CD14-positive monocyte (primary cell): Measurements from ENCODE around the gene SLC45A3. TPM values are rescaled to one million over a fixed set of nuclear protein-coding genes. Genes with fewer than 3 reads are reported as not detected.

Source experiments
- DNase-seq, 3 donors: peaks; one replicate each; pipeline ENCODE4 v3.0.0-alpha.2; 2011 to 2022
- H2AFZ ChIP-seq: 2 replicates; pipeline ENCODE4 v1.6.0; 2012; ENCODE audit warnings: mild to moderate bottlenecking, low read depth, low read length, inconsistent platforms; ENCODE audit not compliant: insufficient read depth, poor library complexity, severe bottlenecking
- H3K27ac ChIP-seq, 2 donors: 1 replicate in 1 of 2; 2 replicates in 1 of 2; pipeline ENCODE4 v1.5.1; 2012 to 2013; ENCODE audit warnings: low read length in 2 of 2, control low read depth in 1 of 2, inconsistent platforms in 1 of 2, low read depth in 1 of 2, mild to moderate bottlenecking in 1 of 2
- H3K27me3 ChIP-seq, 2 donors: one replicate each; pipeline versions ENCODE4 v1.6.0 to v1.6.1; 2011 to 2013; ENCODE audit warnings: low read length in 2 of 2; ENCODE audit not compliant: control insufficient read depth in 2 of 2, insufficient read depth in 2 of 2
- H3K36me3 ChIP-seq, 2 donors: replicated peaks in 1 of 2; 1 replicate in 1 of 2; 2 replicates in 1 of 2; pipeline versions ENCODE4 v1.5.1 to v1.6.1; 2012 to 2013; ENCODE audit warnings: low read length in 2 of 2, control low read depth in 1 of 2, inconsistent platforms in 1 of 2, mild to moderate bottlenecking in 1 of 2; ENCODE audit not compliant: insufficient read depth in 2 of 2, control insufficient read depth in 1 of 2
- H3K4me1 ChIP-seq, 2 donors: 1 replicate in 1 of 2; 2 replicates in 1 of 2; pipeline versions ENCODE4 v1.5.1 to v1.6.1; 2012 to 2013; ENCODE audit warnings: low read length in 2 of 2, control low read depth in 1 of 2, inconsistent platforms in 1 of 2, mild to moderate bottlenecking in 1 of 2, moderate library complexity in 1 of 2; ENCODE audit not compliant: insufficient read depth in 2 of 2, control insufficient read depth in 1 of 2
- H3K4me2 ChIP-seq: replicated peaks from 2 replicates; pipeline ENCODE3; 2012; ENCODE audit warnings: low read length, moderate library complexity, mild to moderate bottlenecking; ENCODE audit not compliant: poor library complexity, severe bottlenecking; ENCODE audit errors: extremely low read depth
- H3K4me3 ChIP-seq, 3 experiments: fragments of 200-600 bp in 1 of 3; sonication (generic) in 1 of 3; replicated peaks in 1 of 3; 1 replicate in 2 of 3; 2 replicates in 1 of 3; pipeline ENCODE4 v1.5.1; 2011 to 2013; ENCODE audit warnings: low read length in 3 of 3, mild to moderate bottlenecking in 3 of 3, control low read depth in 2 of 3, low read depth in 2 of 3, inconsistent platforms in 1 of 3, moderate library complexity in 1 of 3
- H3K79me2 ChIP-seq: 2 replicates; pipeline ENCODE4 v1.6.0; 2012; ENCODE audit warnings: mild to moderate bottlenecking, control low read depth, inconsistent platforms, low read length, moderate library complexity; ENCODE audit not compliant: insufficient read depth
- H3K9ac ChIP-seq: 2 replicates; pipeline ENCODE4 v1.6.0; 2017; ENCODE audit warnings: low read length, mild to moderate bottlenecking; ENCODE audit not compliant: insufficient read depth, poor library complexity, severe bottlenecking
- H3K9me3 ChIP-seq, 2 donors: replicated peaks in 1 of 2; 1 replicate in 1 of 2; 2 replicates in 1 of 2; pipeline versions ENCODE4 v1.5.1 to v1.6.1; 2012 to 2013; ENCODE audit warnings: low read length in 2 of 2, control low read depth in 1 of 2; ENCODE audit not compliant: control insufficient read depth in 1 of 2, insufficient read depth in 1 of 2
- H4K20me1 ChIP-seq: 2 replicates; pipeline ENCODE4 v1.6.0; 2012; ENCODE audit warnings: mild to moderate bottlenecking, low read length, control low read depth, moderate library complexity; ENCODE audit not compliant: insufficient read depth
- H3K27ac Mint-ChIP-seq, 7 donors: one replicate each; pipeline ENCODE4 v1.8.0; 2020; ENCODE audit warnings: mild to moderate bottlenecking in 7 of 7, mixed read lengths in 7 of 7, moderate library complexity in 6 of 7, inconsistent platforms in 2 of 7
- H3K27me3 Mint-ChIP-seq, 3 donors: one replicate each; pipeline ENCODE4 v1.8.0; 2021 to 2022; ENCODE audit warnings: low read depth in 3 of 3, mild to moderate bottlenecking in 3 of 3, mixed read lengths in 3 of 3, moderate library complexity in 3 of 3, inconsistent platforms in 1 of 3
- H3K36me3 Mint-ChIP-seq, 2 donors: one replicate each; pipeline ENCODE4 v1.8.0; 2020; ENCODE audit warnings: mixed read lengths in 2 of 2, inconsistent platforms in 1 of 2, mild to moderate bottlenecking in 1 of 2
- H3K4me1 Mint-ChIP-seq: one replicate; pipeline ENCODE4 v1.8.0; 2020; ENCODE audit warnings: mild to moderate bottlenecking, mixed read lengths
- H3K4me3 Mint-ChIP-seq, 2 donors: one replicate each; pipeline ENCODE4 v1.8.0; 2020; ENCODE audit warnings: mild to moderate bottlenecking in 2 of 2, mixed read lengths in 2 of 2, moderate library complexity in 1 of 2
- H3K9me3 Mint-ChIP-seq, 7 donors: one replicate each; pipeline ENCODE4 v1.8.0; 2020 to 2022; ENCODE audit warnings: mixed read lengths in 7 of 7, mild to moderate bottlenecking in 6 of 7, moderate library complexity in 6 of 7, inconsistent platforms in 2 of 7
- WGBS: methylation state at CpG from one replicate; pipeline ENCODE4 v1.1.5; 2013; ENCODE audit warnings: missing lambda C conversion rate; ENCODE audit not compliant: insufficient coverage; 5-methylcytosine and 5-hydroxymethylcytosine counted together
- intact Hi-C, 2 donors: fragments of 100-400 bp; cut with micrococcal nuclease; formaldehyde crosslinking; loops; one replicate each; pipeline versions ENCODE4 v1.15.0 to v1.15.1; 2023
- polyA plus RNA-seq, 3 donors: library from polyadenylated mRNA; depleted of rRNA in 1 of 3; unstranded in 2 of 3; stranded (reverse) in 1 of 3; fragments of 300-500 nt in 2 of 3; fragments of >200 nt in 1 of 3; fragmentation: Illumina TruSeq in 2 of 3; gene quantifications; 1 replicate in 2 of 3; 2 replicates in 1 of 3; pipeline ENCODE4 v1.2.3, GENCODE V29; 2012 to 2021
- TF ChIP-seq, protein P1 (sequence below): fragments of 200-600 bp; IDR thresholded peaks from one replicate; pipeline ENCODE4 v1.8.0; 2022; ENCODE audit warnings: antibody characterized with exemption, mild to moderate bottlenecking

Gene SLC45A3
- polyA plus RNA-seq, 3 donors, result 0.11 to 0.61 TPM; not detected in 1

DNA sequence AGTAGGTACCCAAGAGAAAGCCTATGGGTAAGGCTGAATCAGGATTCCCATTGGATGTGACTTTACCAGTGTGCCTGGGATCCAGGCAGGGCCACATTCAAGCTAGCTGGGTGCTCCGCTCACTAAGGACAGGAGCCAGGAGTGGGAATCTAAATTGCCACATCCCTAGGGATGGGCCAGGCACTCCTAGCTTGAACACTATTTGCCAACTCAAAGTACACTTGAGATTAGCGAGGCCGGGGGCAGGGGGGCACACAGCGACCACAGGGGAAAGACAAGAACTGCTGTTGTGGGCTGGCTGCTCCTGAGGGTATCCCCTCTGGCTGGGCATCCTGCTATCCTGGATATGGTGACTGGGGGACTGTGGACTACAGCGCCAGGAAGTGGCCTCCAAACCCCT is 4.3 kb downstream of the SLC45A3 start:
- H3K79me2 ChIP-seq, result no peaks in the 10 kb centered on the region
- H3K4me2 ChIP-seq, result no peak overlapping the region
- H3K4me1 Mint-ChIP-seq, result peaks cover 30% of the 10 kb centered on the region
- H3K27ac ChIP-seq, result no peak overlapping the region
- H3K9ac ChIP-seq, result no peak overlapping the region
- 100% methylated on average over 4 of the region's 5 CpGs for WGBS
- intact Hi-C loops, result no loop called here
- H2AFZ ChIP-seq, result no peak overlapping the region
- no peak overlapping the region for H3K27ac Mint-ChIP-seq
- peaks cover 0 to 4% of the 10 kb centered on the region in 2 donors for H3K36me3 Mint-ChIP-seq
- TF ChIP-seq, protein P1, sequence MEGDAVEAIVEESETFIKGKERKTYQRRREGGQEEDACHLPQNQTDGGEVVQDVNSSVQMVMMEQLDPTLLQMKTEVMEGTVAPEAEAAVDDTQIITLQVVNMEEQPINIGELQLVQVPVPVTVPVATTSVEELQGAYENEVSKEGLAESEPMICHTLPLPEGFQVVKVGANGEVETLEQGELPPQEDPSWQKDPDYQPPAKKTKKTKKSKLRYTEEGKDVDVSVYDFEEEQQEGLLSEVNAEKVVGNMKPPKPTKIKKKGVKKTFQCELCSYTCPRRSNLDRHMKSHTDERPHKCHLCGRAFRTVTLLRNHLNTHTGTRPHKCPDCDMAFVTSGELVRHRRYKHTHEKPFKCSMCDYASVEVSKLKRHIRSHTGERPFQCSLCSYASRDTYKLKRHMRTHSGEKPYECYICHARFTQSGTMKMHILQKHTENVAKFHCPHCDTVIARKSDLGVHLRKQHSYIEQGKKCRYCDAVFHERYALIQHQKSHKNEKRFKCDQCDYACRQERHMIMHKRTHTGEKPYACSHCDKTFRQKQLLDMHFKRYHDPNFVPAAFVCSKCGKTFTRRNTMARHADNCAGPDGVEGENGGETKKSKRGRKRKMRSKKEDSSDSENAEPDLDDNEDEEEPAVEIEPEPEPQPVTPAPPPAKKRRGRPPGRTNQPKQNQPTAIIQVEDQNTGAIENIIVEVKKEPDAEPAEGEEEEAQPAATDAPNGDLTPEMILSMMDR, result no peak
- H3K4me3 Mint-ChIP-seq, result no peak overlapping the region
- no peaks in the 10 kb centered on the region for H4K20me1 ChIP-seq
- peaks cover 5 to 17% of the 10 kb centered on the region in 2 donors for H3K27me3 ChIP-seq
- no peak overlapping the region for H3K4me3 ChIP-seq
- DNase-seq, result no peak
- peaks cover 0 to 4% of the 10 kb centered on the region in 2 donors for H3K9me3 ChIP-seq
- peaks cover 19 to 30% of the 10 kb centered on the region in 2 donors for H3K4me1 ChIP-seq
- peaks cover 22 to 29% (median 22%) of the 10 kb centered on the region in 3 donors for H3K27me3 Mint-ChIP-seq
- H3K36me3 ChIP-seq, result no peaks in the 10 kb centered on the region
- H3K9me3 Mint-ChIP-seq, result peaks cover 0 to 6% (median 1%) of the 10 kb centered on the region in 7 donors

DNA sequence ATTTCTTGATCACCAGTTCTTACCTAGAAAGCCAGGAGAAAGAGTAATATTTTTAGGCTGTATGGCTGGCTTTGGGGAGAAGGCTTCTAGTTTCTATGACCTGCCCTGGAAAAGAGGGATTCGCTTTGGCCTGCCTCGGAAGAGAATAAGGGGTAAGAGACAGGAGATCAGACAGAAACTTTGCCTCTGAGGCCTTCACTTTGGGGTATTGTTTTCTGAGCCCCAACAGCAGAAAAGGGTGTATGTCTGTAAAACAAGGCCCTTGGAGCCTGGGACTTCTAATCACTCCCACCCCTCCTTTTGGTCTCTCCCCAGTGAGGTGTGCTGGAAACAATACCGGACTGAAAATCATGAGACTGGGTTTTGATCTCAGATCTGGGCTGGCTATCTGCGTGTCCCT is 5.1 kb downstream of the SLC45A3 start:
- H3K9me3 Mint-ChIP-seq, result peaks cover 0 to 1% (median 0%) of the 10 kb centered on the region in 7 donors
- H3K4me3 Mint-ChIP-seq, result no peak overlapping the region
- H3K27me3 Mint-ChIP-seq, result peaks cover 15 to 22% (median 16%) of the 10 kb centered on the region in 3 donors
- H3K9ac ChIP-seq, result no peak overlapping the region
- H4K20me1 ChIP-seq, result no peaks in the 10 kb centered on the region
- peaks cover 0 to 11% of the 10 kb centered on the region in 2 donors for H3K27me3 ChIP-seq
- no peak overlapping the region for H3K4me2 ChIP-seq
- TF ChIP-seq, protein P1, result no peak
- no peaks in the 10 kb centered on the region for H3K36me3 Mint-ChIP-seq
- intact Hi-C loops, result no loop called here
- no peak overlapping the region for H3K4me3 ChIP-seq
- no peaks in the 10 kb centered on the region for H3K9me3 ChIP-seq
- H3K36me3 ChIP-seq, result no peaks in the 10 kb centered on the region
- no peak for DNase-seq
- no peak overlapping the region for H3K27ac Mint-ChIP-seq
- H3K4me1 Mint-ChIP-seq, result peaks cover 24% of the 10 kb centered on the region
- 95% methylated on average over 4 of the region's 4 CpGs for WGBS
- no peaks in the 10 kb centered on the region for H3K79me2 ChIP-seq
- peaks cover 18 to 29% of the 10 kb centered on the region in 2 donors for H3K4me1 ChIP-seq
- H2AFZ ChIP-seq, result no peak overlapping the region
- H3K27ac ChIP-seq, result no peak overlapping the region
